Measurements from ENCODE around the gene C5AR2.

C5AR2 gene

GRCh38 chr19:47376589-47377144 lies 44.7 kb downstream of the C5AR2 start:
- no peak for TF ChIP-seq CTCF (IDR thresholded peaks at IDR 0.05; ENCODE audit: low read depth, low read length)
- in situ Hi-C loops (cut with HindIII; ENCODE audit: low sequenced_read_pairs): no loop called here
- no peak for DNase-seq (ENCODE audit: low read depth, low spot score)
- no peak overlapping the region for H3K4me3 ChIP-seq (ENCODE audit: low read depth, low read length)

GRCh38 chr19:47377208-47377701 lies 45.3 kb downstream of the C5AR2 start:
- H3K4me3 ChIP-seq (ENCODE audit: low read depth, low read length): no peak overlapping the region
- DNase-seq (ENCODE audit: low read depth, low spot score): no peak
- no peak for TF ChIP-seq CTCF (IDR thresholded peaks at IDR 0.05; ENCODE audit: low read depth, low read length)
- in situ Hi-C loops (cut with HindIII; ENCODE audit: low sequenced_read_pairs): no loop called here

GRCh38 chr19:47377801-47378200 lies 45.8 kb downstream of the C5AR2 start:
- no peak for TF ChIP-seq CTCF (IDR thresholded peaks at IDR 0.05; ENCODE audit: low read depth, low read length)
- in situ Hi-C loops (cut with HindIII; ENCODE audit: low sequenced_read_pairs): no loop called here
- DNase-seq (ENCODE audit: low read depth, low spot score): no peak
- no peak overlapping the region for H3K4me3 ChIP-seq (ENCODE audit: low read depth, low read length)

GRCh38 chr19:47378246-47378645 lies 46.3 kb downstream of the C5AR2 start:
- no peak for DNase-seq (ENCODE audit: low read depth, low spot score)
- no peak for TF ChIP-seq CTCF (IDR thresholded peaks at IDR 0.05; ENCODE audit: low read depth, low read length)
- H3K4me3 ChIP-seq (ENCODE audit: low read depth, low read length): no peak overlapping the region
- in situ Hi-C loops (cut with HindIII; ENCODE audit: low sequenced_read_pairs): no loop called here

GRCh38 chr19:47379381-47379938 lies 47.5 kb downstream of the C5AR2 start:
- DNase-seq (ENCODE audit: low read depth, low spot score): no peak
- TF ChIP-seq CTCF (IDR thresholded peaks at IDR 0.05; ENCODE audit: low read depth, low read length): no peak
- in situ Hi-C loops (cut with HindIII; ENCODE audit: low sequenced_read_pairs): no loop called here
- no peak overlapping the region for H3K4me3 ChIP-seq (ENCODE audit: low read depth, low read length)

GRCh38 chr19:47380559-47380958 lies 48.6 kb downstream of the C5AR2 start:
- H3K4me3 ChIP-seq (ENCODE audit: low read depth, low read length): no peak overlapping the region
- no peak for DNase-seq (ENCODE audit: low read depth, low spot score)
- in situ Hi-C loops (cut with HindIII; ENCODE audit: low sequenced_read_pairs): no loop called here
- TF ChIP-seq CTCF (IDR thresholded peaks at IDR 0.05; ENCODE audit: low read depth, low read length): no peak

All from astrocyte of the spinal cord (primary cell).